HG02973 (cell line): ENCODE results near the gene STK32B.
"Not testable (repeated sequence)": the region's sequence is repeated elsewhere in the genome, so short reads cannot be mapped to it uniquely, and the experiment has no call there.

ENCODE experiments used
- ATAC-seq: cut with Tn5 transposase; IDR thresholded peaks from one replicate; pipeline ENCODE4 v1.9.1; 2021; ENCODE audit warnings: moderate library complexity; ENCODE audit not compliant: unreplicated experiment

The STK32B gene

DNA sequence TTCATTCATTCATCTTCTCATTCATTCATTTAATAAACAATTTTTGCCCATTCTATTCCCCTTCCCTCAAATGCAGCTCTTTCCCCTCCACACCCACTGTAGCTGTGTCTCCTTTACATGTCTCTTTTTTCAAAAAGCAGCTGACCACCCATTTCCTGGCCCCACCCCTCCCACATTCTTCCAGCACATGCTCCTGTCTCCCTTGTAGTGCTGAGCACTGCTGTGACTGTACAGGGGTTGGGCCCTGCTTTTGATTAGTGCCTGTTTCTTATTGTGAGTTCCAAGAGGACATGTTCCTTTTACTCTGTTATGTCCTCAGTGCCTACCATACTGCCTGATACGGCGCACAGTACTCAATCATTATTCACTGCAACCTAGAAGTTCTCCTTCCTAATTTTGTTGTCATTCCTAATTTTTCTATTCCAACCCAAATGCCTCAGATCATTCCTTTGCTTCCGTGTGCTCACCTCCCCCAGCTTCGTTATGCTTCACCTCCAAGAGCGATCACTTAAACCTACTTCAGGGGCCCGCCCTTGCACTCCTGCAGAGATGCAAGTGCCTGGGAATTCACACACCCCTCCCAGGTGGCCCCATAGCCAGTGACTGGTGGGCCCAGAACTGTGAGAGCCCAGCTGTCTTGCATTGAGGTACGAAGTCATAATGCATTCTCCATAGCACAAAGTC lies 152.2 kb downstream of the STK32B start:
- no peak for ATAC-seq

GRCh38 chr4:5203993-5204310 lies 152.7 kb downstream of the STK32B start:
- no peak for ATAC-seq

- no peak for ATAC-seq
Observed at GRCh38 chr4:5204781-5205180, 153.5 kb downstream of the STK32B start.

GRCh38 chr4:5206016-5206790 lies 154.9 kb downstream of the STK32B start:
- ATAC-seq, result no peak

GRCh38 chr4:5209862-5210261 lies 158.6 kb downstream of the STK32B start:
- ATAC-seq, result no peak

- ATAC-seq, result no peak
Observed at GRCh38 chr4:5211282-5211839, 160.1 kb downstream of the STK32B start.

- no peak for ATAC-seq
Observed at GRCh38 chr4:5212255-5213013, 161.2 kb downstream of the STK32B start.

DNA sequence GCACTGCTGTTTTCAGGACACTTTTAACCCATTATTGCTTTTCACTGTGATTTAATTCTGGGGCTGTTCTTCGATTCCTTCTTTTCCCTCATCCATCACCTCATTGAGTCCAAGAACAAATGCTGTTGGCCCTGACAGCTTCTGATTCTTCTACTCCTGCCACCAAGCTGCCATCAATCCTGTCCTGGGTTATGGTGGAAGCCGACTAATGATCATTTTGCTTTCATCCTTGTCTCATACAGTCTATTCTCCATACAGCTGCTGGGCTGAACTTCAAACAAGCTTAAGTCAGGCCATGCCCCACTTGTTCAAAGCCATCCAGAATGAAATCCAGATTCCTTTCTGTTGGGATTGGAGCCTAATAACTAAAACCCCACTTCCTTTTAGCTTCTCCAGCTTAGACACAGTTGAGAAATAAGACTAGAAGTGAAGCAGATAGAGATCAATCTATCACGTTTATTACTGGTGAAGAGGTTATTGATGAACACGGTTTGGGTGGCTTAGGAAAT lies 161.9 kb downstream of the STK32B start:
- ATAC-seq, result no peak

DNA sequence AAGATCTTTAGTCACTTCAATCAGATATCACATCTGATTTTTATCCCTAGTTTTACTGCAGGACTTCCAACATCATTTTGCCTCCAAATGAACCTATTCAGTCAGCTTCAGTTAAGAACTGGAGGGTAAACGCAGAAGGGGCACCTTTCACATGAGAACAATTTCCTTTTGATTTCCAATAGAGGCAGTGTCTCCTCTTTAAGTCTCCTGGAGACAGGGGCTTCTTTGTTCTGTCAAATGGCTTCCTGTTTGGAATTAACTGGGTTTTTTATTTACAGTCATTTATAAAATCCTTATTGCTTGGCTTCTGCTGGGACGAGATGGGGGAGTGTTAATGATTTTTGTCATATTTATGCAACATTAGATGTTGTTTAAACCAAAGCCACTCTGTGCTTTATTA lies 164.0 kb downstream of the STK32B start:
- no peak for ATAC-seq

DNA sequence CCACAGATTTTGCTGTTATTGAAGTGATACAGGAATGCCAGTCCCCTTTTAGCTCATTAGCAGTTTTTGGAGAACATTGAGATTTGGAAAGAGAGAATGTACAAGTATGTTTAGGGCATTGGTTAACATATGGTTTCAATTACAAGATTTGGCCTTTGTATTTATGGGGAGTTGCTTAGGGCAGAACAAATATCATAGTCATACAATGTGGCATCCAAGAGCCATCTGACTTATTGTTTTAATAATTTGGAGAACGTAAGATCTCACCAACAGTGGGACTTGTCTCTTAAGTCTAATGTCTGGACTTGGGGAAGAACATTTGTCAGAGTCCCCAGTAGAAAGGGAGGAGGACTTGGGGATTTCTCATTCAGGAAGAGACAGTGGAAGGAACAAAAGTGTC lies 166.1 kb downstream of the STK32B start:
- no peak for ATAC-seq

DNA sequence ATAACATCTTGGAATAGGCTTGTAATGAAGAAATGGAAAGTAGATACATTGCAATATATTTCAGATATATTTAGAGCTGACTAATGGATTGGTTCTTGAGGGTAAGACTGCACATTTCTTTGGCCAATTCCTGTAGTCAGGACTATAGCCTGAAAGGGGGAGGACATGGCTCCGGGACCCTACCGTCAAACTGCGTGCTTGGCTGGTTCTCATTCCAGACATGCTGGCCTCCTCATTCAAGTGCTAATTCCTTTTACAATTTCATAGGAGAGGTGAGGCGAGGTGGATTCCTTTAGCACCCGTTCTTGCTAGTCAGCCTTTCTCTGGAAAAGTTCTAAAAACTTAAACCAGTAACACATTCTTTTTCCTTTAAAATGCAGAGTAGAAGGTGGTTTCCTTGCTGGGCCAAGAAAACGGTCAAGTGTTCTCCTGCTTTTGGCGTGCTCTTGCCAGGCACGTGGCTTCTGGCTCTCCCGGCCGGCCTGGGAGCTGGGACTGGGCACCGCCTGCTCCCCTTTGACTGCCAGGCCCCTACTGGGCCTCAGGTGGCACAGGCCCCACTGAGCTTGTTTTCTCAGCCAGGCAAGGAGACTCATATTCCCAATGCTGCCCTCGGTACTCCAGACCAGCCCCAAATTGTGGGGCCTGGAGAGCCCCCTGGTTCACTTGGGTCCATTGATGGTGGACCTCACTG lies 167.2 kb downstream of the STK32B start:
- no peak for ATAC-seq

GRCh38 chr4:5220028-5220427 lies 168.7 kb downstream of the STK32B start:
- no peak for ATAC-seq

DNA sequence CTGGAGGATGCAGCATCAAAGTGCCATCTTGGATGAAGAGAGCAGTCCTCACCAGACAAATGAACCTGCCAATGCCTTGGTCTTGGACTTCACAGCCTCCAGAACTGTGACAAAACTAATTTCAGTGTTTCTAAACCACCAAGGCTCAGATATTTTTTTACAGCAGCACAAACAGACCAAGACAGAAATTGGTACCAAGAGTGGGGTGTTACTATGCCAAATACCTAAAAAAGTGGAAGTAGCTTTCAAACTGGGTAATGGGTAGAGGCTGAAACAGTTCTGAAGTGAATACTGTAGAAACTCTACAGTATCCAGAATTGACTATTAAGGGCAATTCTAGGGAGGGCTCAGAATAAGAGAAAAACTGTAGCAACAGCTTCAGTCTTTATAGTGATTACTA lies 170.8 kb downstream of the STK32B start:
- ATAC-seq, result no peak

- no peak for ATAC-seq
Observed at GRCh38 chr4:5222951-5223350, 171.7 kb downstream of the STK32B start.

DNA sequence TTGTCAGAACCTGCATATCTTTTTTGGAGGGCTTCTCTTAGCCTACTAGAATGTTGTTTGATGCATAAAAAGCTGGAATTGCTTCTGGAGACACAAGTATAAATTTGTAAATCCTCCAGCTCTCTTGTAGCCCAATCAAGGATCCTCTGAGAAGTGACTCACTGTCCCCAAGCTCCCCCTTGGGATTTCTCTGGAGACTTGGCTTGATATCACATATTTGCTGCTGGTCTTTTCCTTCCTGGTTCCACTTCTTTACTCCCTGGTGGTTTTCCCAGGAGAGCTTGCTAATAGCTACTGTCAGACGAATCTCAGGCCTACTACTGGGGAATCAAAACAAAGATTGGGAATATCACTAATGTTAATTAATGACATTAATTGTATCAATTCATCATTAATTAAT lies 173.1 kb downstream of the STK32B start:
- no peak for ATAC-seq

GRCh38 chr4:5232549-5232948 lies 181.3 kb downstream of the STK32B start:
- no peak for ATAC-seq

DNA sequence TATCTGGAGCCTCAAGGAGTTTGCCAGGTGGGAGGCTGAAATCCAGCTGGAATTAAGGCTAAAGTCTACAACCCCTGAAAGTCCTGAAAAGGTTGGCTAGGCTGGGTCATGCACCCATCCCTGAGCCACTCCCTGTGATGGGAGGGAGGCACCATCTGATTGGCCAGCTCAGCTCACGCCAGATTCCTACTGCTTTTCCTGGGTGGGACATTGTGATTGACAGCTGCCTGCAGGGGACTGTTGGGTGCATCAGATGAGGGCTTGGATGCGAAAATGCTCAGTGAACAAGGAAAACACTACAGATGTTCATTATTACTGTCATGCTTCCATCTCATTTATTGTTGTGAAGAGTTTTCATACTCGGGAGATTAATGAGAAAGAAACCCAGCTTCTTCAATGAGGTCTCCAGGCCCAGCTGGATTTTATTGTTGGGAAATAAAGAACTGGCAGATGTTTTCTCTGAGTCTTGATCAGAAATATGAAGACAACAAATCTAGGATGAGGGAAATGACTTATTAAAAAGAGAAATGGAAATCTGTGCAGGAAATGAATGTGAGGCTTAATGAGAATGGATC lies 185.9 kb downstream of the STK32B start:
- ATAC-seq, result no peak

DNA sequence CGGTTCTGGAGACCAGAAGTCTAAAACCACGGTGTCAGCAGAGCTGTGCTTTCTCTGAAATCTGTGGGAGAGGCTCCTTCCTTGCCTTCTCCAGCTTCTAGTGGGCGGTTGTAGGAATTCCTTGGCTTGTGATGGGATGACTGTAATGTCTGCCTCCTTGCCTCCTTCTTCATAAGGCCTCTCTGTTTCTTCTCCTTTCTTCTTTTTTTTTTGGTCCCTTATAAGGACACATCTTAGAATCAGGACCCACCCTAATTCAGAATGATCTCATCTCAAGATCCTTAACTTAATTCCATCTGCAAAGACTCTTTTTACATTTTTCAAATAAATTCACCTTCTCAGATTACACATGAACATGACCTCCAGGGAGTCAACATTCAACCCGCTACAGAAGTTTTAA lies 186.9 kb downstream of the STK32B start:
- no peak for ATAC-seq

- not testable (repeated sequence) for ATAC-seq
Observed at GRCh38 chr4:5247061-5247460, 195.8 kb downstream of the STK32B start.

DNA sequence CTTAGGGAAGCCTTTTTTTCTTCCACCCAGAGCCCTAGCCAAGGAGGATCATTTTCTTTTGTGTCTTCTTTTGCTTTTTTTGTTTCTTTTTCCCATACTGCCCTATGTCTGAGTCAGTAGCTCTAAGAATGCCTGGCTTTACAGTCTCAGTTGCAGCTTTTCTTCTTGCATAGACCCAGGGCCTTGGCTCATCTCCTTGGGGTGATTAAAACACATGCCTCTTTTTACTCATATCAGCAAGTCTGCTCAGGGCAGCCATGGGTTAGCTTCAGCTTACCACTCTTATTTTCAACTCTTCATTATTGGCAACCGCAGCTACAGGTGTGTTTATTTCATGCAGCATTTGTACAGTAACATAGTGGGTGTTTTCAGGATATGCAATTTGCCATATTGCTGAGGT lies 196.5 kb downstream of the STK32B start:
- ATAC-seq, result no peak

DNA sequence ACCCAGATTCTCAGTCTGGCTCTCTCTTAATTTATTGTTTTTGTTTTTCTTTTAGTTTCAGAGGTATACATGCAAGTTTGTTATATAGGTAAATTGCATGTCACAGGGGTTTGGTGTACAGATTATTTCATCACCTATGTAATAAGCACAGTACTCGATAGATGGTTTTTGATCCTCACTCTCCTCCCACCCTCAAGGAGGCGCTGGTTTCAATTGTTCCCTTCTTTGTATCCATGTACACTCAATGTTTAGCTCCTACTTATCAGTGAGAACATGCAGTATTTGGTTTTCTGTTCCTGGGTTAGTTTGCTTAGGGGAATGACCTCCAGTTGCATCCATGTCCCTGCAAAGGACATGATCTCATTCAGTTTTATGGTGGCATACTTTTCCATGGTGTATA lies 198.4 kb downstream of the STK32B start:
- ATAC-seq, result no peak
